HFF-Myc (cell line): ENCODE results near the gene STK11IP.

Source experiments
- DNase-seq: peaks from one replicate; pipeline ENCODE4 v3.0.0-alpha.2; 2011; ENCODE audit warnings: low read depth; ENCODE audit errors: extremely low read depth
- H3K4me3 ChIP-seq: replicated peaks from 2 replicates; pipeline ENCODE4 v1.5.1; 2011; ENCODE audit warnings: low read depth, mild to moderate bottlenecking, control low read depth, low read length
- CTCF ChIP-seq: IDR thresholded peaks from 2 replicates; pipeline ENCODE4 v1.5.1; 2012; ENCODE audit warnings: mild to moderate bottlenecking, low read depth, low read length, control low read depth; ENCODE audit errors: missing control alignments

STK11IP gene

GRCh38 chr2:219629976-219630695, 32.5 kb downstream of the STK11IP start:
- no peak overlapping the region for H3K4me3 ChIP-seq
- no peak for TF ChIP-seq CTCF
- no peak for DNase-seq

- no peak for DNase-seq
- H3K4me3 ChIP-seq: no peak overlapping the region
- no peak for TF ChIP-seq CTCF
Measured at GRCh38 chr2:219630770-219631405, 33.2 kb downstream of the STK11IP start.

DNA sequence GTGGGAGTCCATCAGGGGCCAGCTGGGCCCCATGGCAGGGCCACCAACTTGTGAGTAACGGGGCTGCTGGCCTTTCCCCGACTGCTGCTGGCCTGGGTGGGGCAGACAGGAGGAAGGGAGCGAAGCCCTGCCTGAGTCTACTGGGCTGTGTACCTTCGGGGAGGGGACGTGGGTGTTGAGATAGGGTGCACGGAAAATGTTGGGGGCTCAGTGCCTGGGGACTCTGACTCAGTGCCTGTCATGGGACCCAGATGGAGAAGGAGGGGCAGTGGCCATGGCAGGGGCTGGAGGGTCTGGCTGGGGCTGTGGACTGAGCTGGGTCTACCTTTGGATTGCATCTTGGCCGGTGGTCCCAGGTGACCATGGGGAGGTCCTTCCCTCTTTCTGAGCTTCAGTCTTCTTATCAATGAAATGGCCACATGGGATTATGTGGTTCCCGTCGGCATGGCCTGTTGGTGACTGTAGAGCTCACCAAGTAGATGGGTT, 33.8 kb downstream of the STK11IP start:
- no peak for TF ChIP-seq CTCF
- no peak for DNase-seq
- H3K4me3 ChIP-seq: no peak overlapping the region

GRCh38 chr2:219631904-219632759, 34.5 kb downstream of the STK11IP start:
- DNase-seq: no peak

DNA sequence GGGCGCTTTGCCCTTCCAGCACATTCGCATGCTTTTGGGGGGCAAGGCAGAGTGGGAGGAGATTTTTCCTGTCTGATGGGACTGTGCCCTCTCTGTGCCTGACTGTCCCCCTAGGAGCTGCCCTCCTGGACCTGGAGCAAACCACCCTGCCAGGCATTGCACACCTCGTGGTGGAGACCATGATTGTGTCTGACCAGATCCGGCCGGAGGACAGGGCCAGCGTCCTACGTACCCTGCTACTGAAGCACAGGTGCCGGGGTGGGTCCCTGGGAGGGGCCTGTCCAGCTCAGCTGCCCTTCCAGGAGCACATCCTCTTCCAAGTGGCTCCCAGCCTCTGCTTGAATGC, 35.1 kb downstream of the STK11IP start:
- no peak overlapping the region for H3K4me3 ChIP-seq
- DNase-seq: no peak
- TF ChIP-seq CTCF: no peak

More at GRCh38 chr2:219631904-219632759, 34.5 kb downstream of the STK11IP start:
- H3K4me3 ChIP-seq: no peak overlapping the region
- TF ChIP-seq CTCF: no peak

- no peak for DNase-seq
Measured at GRCh38 chr2:219633276-219634065, 35.8 kb downstream of the STK11IP start.

More at GRCh38 chr2:219633276-219634065, 35.8 kb downstream of the STK11IP start:
- no peak for TF ChIP-seq CTCF
- H3K4me3 ChIP-seq: no peak overlapping the region
